ENCODE data around the gene CNNM3.

The CNNM3 gene

GRCh38 chr2:96869281-96869821 is 53.3 kb downstream of the CNNM3 start:
- peak overlapping the region; percentile 58 for H2AFZ ChIP-seq (ENCODE audit: insufficient read depth, low read length, poor library complexity)
- H3K36me3 ChIP-seq (ENCODE audit: control insufficient read depth in 1 of 2, insufficient read depth in 2 of 2, low read length in 2 of 2), result peaks cover 34 to 41% of the 10 kb centered on the region in 2 experiments
- H3K9me3 ChIP-seq (ENCODE audit: insufficient read depth, low read depth, low read length), result peaks cover 2% of the 10 kb centered on the region
- H3K9ac ChIP-seq (ENCODE audit: low read length), result peak overlapping the region; percentile 97
- H3K23ac ChIP-seq (ENCODE audit: low read length), result no peak overlapping the region
- WGBS (ENCODE audit: extremely low coverage, insufficient coverage, insufficient read length), result no CpG with 5 or more reads among the region's 64 CpGs
- peak overlapping the region; percentile 98 for H2BK120ac ChIP-seq (ENCODE audit: insufficient read depth, low read length, poor library complexity)
- peak overlapping the region; percentile 91 for H4K8ac ChIP-seq (ENCODE audit: low read depth, low read length)
- H3K18ac ChIP-seq (ENCODE audit: low read length), result peak overlapping the region; percentile 97
- peak overlapping the region; percentile 83 for H3K4me2 ChIP-seq (ENCODE audit: low read length)
- peak overlapping the region; percentile 8 for H2BK12ac ChIP-seq (ENCODE audit: low read length)
- H3K4me3 ChIP-seq (ENCODE audit: low read depth, low read length), result peak overlapping the region; percentile 91
- H3K79me1 ChIP-seq (ENCODE audit: low read length), result peaks cover 53% of the 10 kb centered on the region
- peak overlapping the region; percentile 99 for H3K14ac ChIP-seq (ENCODE audit: low read length)
- H3K4ac ChIP-seq (ENCODE audit: low read depth, low read length), result peak overlapping the region; percentile 100
- H3K4me1 ChIP-seq (ENCODE audit: control insufficient read depth in 1 of 2, insufficient read depth in 2 of 2, low read length in 2 of 2), result peaks cover 37 to 43% of the 10 kb centered on the region in 2 experiments
- H3K27me3 ChIP-seq (ENCODE audit: insufficient read depth, low read length), result no peaks in the 10 kb centered on the region
- peaks cover 48% of the 10 kb centered on the region for H3K79me2 ChIP-seq (ENCODE audit: control insufficient read depth, insufficient read depth, low read length, poor library complexity)
- peak overlapping the region; percentile 93 for H3K27ac ChIP-seq (ENCODE audit: low read depth, low read length)
- peak overlapping the region; percentile 99 for H4K91ac ChIP-seq (ENCODE audit: low read depth, low read length)
- peak overlapping the region; percentile 80 for H4K12ac ChIP-seq (ENCODE audit: low read depth, low read length)
- H2BK5ac ChIP-seq (ENCODE audit: low read depth, low read length, poor library complexity), result peak overlapping the region; percentile 99
- peak overlapping the region; percentile 89 for H2AK5ac ChIP-seq (ENCODE audit: low read length)
- peak; percentile 57 to 66 for DNase-seq

- DNase-seq, result peak; percentile 70 to 78
- Histone ChIP-seq H3K27ac (ENCODE audit: low read depth, low read length) (peak within 1 kb of the TSS; percentile 93), H2BK5ac (ENCODE audit: low read depth, low read length, poor library complexity) (peak within 1 kb of the TSS; percentile 99), H3K4me3 (ENCODE audit: low read depth, low read length) (peak within 1 kb of the TSS; percentile 91), H2AFZ (ENCODE audit: insufficient read depth, low read length, poor library complexity) (peak within 1 kb of the TSS; percentile 58), H3K36me3 (ENCODE audit: control insufficient read depth in 1 of 2, insufficient read depth in 2 of 2, low read length in 2 of 2) (peaks cover 27 to 35% of the 10 kb centered on the region in 2 experiments), H3K18ac (ENCODE audit: low read length) (peak within 1 kb of the TSS; percentile 97), H3K14ac (ENCODE audit: low read length) (peak within 1 kb of the TSS; percentile 99), H4K12ac (ENCODE audit: low read depth, low read length) (peak within 1 kb of the TSS; percentile 80), H3K79me1 (ENCODE audit: low read length) (peaks cover 59% of the 10 kb centered on the region), H4K91ac (ENCODE audit: low read depth, low read length) (peak within 1 kb of the TSS; percentile 99), H3K9me3 (ENCODE audit: insufficient read depth, low read depth, low read length) (peaks cover 2% of the 10 kb centered on the region), H3K4me2 (ENCODE audit: low read length) (peak within 1 kb of the TSS; percentile 83), H3K4ac (ENCODE audit: low read depth, low read length) (peak within 1 kb of the TSS; percentile 100), H4K8ac (ENCODE audit: low read depth, low read length) (peak within 1 kb of the TSS; percentile 91), H3K23ac (ENCODE audit: low read length) (no peak within 1 kb of the TSS), H2BK12ac (ENCODE audit: low read length) (peak within 1 kb of the TSS; percentile 58), H3K9ac (ENCODE audit: low read length) (peak within 1 kb of the TSS; percentile 97), H2AK5ac (ENCODE audit: low read length) (peak within 1 kb of the TSS; percentile 89), H2BK120ac (ENCODE audit: insufficient read depth, low read length, poor library complexity) (peak within 1 kb of the TSS; percentile 98), H3K79me2 (ENCODE audit: control insufficient read depth, insufficient read depth, low read length, poor library complexity) (peaks cover 49% of the 10 kb centered on the region), H3K4me1 (ENCODE audit: control insufficient read depth in 1 of 2, insufficient read depth in 2 of 2, low read length in 2 of 2) (peaks cover 42 to 49% of the 10 kb centered on the region in 2 experiments), H3K27me3 (ENCODE audit: insufficient read depth, low read length) (no peaks in the 10 kb centered on the region)
- no CpG with 5 or more reads among the region's 93 CpGs for WGBS (ENCODE audit: extremely low coverage, insufficient coverage, insufficient read length)
Measured at GRCh38 chr2:96869822-96870625, 54.0 kb downstream of the CNNM3 start, which contains the start of gene SEMA4C. SEMA4C (minus strand) TSS chr2:96870080; CDS start chr2:96867886, 2,194 bp downstream.

GRCh38 chr2:96870626-96871255 is 54.7 kb downstream of the CNNM3 start:
- Histone ChIP-seq H3K4ac (ENCODE audit: low read depth, low read length) (peak overlapping the region; percentile 51), H3K18ac (ENCODE audit: low read length) (peak overlapping the region; percentile 96), H3K9ac (ENCODE audit: low read length) (no peak overlapping the region), H3K23ac (ENCODE audit: low read length) (no peak overlapping the region), H4K91ac (ENCODE audit: low read depth, low read length) (peak overlapping the region; percentile 99), H3K4me2 (ENCODE audit: low read length) (peak overlapping the region; percentile 69), H3K27me3 (ENCODE audit: insufficient read depth, low read length) (no peaks in the 10 kb centered on the region), H4K12ac (ENCODE audit: low read depth, low read length) (peak overlapping the region; percentile 13), H3K79me2 (ENCODE audit: control insufficient read depth, insufficient read depth, low read length, poor library complexity) (peaks cover 47% of the 10 kb centered on the region), H3K9me3 (ENCODE audit: insufficient read depth, low read depth, low read length) (peaks cover 2% of the 10 kb centered on the region), H3K4me3 (ENCODE audit: low read depth, low read length) (peak overlapping the region; percentile 91), H2BK12ac (ENCODE audit: low read length) (peak overlapping the region; percentile 58), H3K27ac (ENCODE audit: low read depth, low read length) (peak overlapping the region; percentile 93), H2AFZ (ENCODE audit: insufficient read depth, low read length, poor library complexity) (peak overlapping the region; percentile 37), H3K14ac (ENCODE audit: low read length) (peak overlapping the region; percentile 87), H3K36me3 (ENCODE audit: control insufficient read depth in 1 of 2, insufficient read depth in 2 of 2, low read length in 2 of 2) (peaks cover 20 to 27% of the 10 kb centered on the region in 2 experiments), H2BK120ac (ENCODE audit: insufficient read depth, low read length, poor library complexity) (peak overlapping the region; percentile 93), H3K79me1 (ENCODE audit: low read length) (peaks cover 65% of the 10 kb centered on the region), H3K4me1 (ENCODE audit: control insufficient read depth in 1 of 2, insufficient read depth in 2 of 2, low read length in 2 of 2) (peaks cover 46 to 56% of the 10 kb centered on the region in 2 experiments), H2AK5ac (ENCODE audit: low read length) (peak overlapping the region; percentile 61), H4K8ac (ENCODE audit: low read depth, low read length) (peak overlapping the region; percentile 59), H2BK5ac (ENCODE audit: low read depth, low read length, poor library complexity) (peak overlapping the region; percentile 89)
- WGBS (ENCODE audit: extremely low coverage, insufficient coverage, insufficient read length), result no CpG with 5 or more reads among the region's 13 CpGs
- DNase-seq, result peak; percentile 55 to 71

Measured in trophoblast cell (in vitro differentiated cells and primary cell).